GM21529 (cell line): ENCODE data around the gene ADAM19.

Source experiments
- ATAC-seq: cut with Tn5 transposase; IDR thresholded peaks from one replicate; pipeline ENCODE4 v1.9.1; 2021; ENCODE audit not compliant: unreplicated experiment

Gene ADAM19

GRCh38 chr5:157563373-157563928 is 12.1 kb downstream of the ADAM19 start:
- no peak for ATAC-seq

GRCh38 chr5:157562111-157562581 is 13.4 kb downstream of the ADAM19 start:
- no peak for ATAC-seq

- ATAC-seq = no peak
Measured at GRCh38 chr5:157561110-157561509, 14.5 kb downstream of the ADAM19 start.

- ATAC-seq = no peak
Measured at GRCh38 chr5:157559301-157559700, 16.3 kb downstream of the ADAM19 start.

GRCh38 chr5:157558681-157559080 is 16.9 kb downstream of the ADAM19 start:
- no peak for ATAC-seq

GRCh38 chr5:157558041-157558595 is 17.5 kb downstream of the ADAM19 start:
- no peak for ATAC-seq

- no peak for ATAC-seq
Measured at GRCh38 chr5:157556615-157557418, 18.8 kb downstream of the ADAM19 start.

GRCh38 chr5:157555037-157555640 is 20.4 kb downstream of the ADAM19 start:
- no peak for ATAC-seq

GRCh38 chr5:157554179-157555036 is 21.2 kb downstream of the ADAM19 start:
- no peak for ATAC-seq

GRCh38 chr5:157552650-157553049 is 22.9 kb downstream of the ADAM19 start:
- no peak for ATAC-seq

GRCh38 chr5:157550663-157551062 is 24.9 kb downstream of the ADAM19 start:
- ATAC-seq = no peak

- no peak for ATAC-seq
Measured at GRCh38 chr5:157549954-157550549, 25.5 kb downstream of the ADAM19 start.

- no peak for ATAC-seq
Measured at GRCh38 chr5:157549283-157549629, 26.3 kb downstream of the ADAM19 start.

GRCh38 chr5:157548513-157549282 is 26.9 kb downstream of the ADAM19 start:
- ATAC-seq = no peak

- no peak for ATAC-seq
Measured at GRCh38 chr5:157547941-157548512, 27.5 kb downstream of the ADAM19 start.

- ATAC-seq = no peak
Measured at GRCh38 chr5:157546456-157547100, 29.0 kb downstream of the ADAM19 start.

- no peak for ATAC-seq
Measured at GRCh38 chr5:157545610-157546310, 29.8 kb downstream of the ADAM19 start.

- no peak for ATAC-seq
Measured at GRCh38 chr5:157544623-157544989, 31.0 kb downstream of the ADAM19 start.
